Fibroblast of the aortic adventitia (primary cell): ENCODE results near the gene ESR1. TPM values are rescaled to one million over a fixed set of nuclear protein-coding genes. Genes with fewer than 3 reads are reported as not detected.
"Not testable (repeated sequence)": the region's sequence is repeated elsewhere in the genome, so short reads cannot be mapped to it uniquely, and the experiment has no call there.

ENCODE experiments used
- DNase-seq: peaks from one replicate; pipeline ENCODE4 v3.0.0-alpha.2; 2010; ENCODE audit warnings: low read depth
- H3K4me3 ChIP-seq: 2 replicates; pipeline ENCODE4 v1.5.1; 2011; ENCODE audit warnings: low read depth, mild to moderate bottlenecking, control low read depth, low read length, moderate library complexity
- total RNA-seq: library from RNA; depleted of rRNA; stranded (reverse); fragments of >200 nt; gene quantifications from 2 replicates; pipeline ENCODE4 v1.2.3, GENCODE V29; 2012; ENCODE audit warnings: low replicate concordance
- TF ChIP-seq, protein P1 (sequence below): IDR thresholded peaks from 2 replicates; pipeline ENCODE4 v1.5.1; 2011; ENCODE audit warnings: mild to moderate bottlenecking, low read length, control low read depth, inconsistent platforms; ENCODE audit not compliant: insufficient read depth

Gene ESR1
- total RNA-seq, 1 donor = 2.7 TPM

DNA sequence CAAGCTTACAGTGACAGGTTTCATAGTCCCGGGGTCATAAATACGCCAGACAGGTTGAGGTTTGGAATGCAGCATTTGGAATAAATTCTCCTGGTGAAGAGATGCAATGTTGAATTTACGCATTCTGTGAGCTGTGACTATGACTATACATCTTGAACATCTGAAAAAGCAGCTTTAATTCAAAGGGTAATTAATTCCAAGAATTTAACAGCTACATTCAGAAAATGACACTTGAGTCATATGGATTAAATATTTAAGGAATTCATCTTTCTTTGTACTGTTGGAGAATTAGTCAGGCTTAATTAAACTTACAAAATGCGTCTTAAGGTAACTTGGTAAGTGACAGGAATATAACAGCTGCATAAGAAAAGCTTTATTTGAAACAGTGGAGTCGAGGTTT, 74.7 kb downstream of the ESR1 start:
- TF ChIP-seq, protein P1, sequence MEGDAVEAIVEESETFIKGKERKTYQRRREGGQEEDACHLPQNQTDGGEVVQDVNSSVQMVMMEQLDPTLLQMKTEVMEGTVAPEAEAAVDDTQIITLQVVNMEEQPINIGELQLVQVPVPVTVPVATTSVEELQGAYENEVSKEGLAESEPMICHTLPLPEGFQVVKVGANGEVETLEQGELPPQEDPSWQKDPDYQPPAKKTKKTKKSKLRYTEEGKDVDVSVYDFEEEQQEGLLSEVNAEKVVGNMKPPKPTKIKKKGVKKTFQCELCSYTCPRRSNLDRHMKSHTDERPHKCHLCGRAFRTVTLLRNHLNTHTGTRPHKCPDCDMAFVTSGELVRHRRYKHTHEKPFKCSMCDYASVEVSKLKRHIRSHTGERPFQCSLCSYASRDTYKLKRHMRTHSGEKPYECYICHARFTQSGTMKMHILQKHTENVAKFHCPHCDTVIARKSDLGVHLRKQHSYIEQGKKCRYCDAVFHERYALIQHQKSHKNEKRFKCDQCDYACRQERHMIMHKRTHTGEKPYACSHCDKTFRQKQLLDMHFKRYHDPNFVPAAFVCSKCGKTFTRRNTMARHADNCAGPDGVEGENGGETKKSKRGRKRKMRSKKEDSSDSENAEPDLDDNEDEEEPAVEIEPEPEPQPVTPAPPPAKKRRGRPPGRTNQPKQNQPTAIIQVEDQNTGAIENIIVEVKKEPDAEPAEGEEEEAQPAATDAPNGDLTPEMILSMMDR = no peak
- DNase-seq = no peak
- no peak overlapping the region for H3K4me3 ChIP-seq

DNA sequence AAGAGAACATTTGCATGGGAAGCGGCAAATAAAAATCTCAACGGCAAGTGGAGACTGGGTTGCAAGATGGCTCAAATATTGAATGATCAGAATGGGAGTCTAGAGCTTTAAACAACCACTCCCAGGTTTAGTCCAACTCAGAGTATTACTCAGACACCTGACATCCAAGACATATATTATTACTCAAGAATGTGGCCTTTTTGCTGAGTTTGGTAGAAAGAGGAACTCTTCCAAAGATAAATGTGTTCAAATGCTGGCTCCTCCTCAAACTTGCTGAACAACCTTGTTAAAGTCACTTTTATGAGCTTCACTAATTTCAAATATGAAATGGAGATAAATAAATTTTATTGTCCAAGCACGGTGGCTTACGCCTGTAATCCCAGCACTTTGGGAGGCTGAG, 77.8 kb downstream of the ESR1 start:
- no peak overlapping the region for H3K4me3 ChIP-seq
- DNase-seq = no peak
- TF ChIP-seq, protein P1 = no peak

DNA sequence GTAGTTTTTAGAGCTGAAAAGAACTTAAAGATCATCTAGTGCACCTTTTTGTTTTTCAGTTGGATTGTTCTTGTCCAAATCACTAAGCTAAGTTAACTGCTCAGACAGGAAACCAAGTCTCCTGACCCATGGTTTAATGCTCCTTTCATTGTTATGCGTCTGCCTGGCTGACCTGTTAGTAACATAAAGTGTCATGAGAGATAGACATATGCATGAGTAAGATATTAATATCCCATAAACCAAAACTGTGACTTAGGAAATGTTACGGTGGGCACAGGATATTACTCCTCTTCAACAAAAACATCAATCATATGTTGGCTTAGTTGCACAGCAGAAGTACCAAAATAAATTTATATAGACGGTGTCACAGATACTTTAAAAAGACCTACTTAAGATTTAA, 84.0 kb downstream of the ESR1 start:
- no peak for DNase-seq
- TF ChIP-seq, protein P1 = no peak
- no peak overlapping the region for H3K4me3 ChIP-seq

DNA sequence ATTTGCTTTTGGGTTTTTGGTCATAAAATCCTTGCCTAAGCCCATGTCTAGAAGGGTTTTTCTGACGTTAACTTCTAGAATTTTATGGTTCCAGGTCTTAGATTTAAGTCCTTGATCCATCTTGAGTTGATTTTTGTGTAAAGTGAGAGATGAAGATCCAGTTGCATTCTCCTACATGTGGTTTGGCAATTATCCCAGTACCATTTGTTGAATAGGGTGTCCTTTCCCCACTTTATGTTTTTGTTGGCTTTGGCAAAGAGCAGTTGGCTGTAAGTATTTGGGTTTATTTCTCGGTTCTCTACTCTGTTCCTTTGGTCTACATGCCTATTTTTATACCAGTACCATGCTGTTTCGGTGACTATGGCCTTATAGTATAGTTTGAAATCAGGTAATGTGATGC, 86.9 kb downstream of the ESR1 start:
- peak; percentile 73 for DNase-seq

DNA sequence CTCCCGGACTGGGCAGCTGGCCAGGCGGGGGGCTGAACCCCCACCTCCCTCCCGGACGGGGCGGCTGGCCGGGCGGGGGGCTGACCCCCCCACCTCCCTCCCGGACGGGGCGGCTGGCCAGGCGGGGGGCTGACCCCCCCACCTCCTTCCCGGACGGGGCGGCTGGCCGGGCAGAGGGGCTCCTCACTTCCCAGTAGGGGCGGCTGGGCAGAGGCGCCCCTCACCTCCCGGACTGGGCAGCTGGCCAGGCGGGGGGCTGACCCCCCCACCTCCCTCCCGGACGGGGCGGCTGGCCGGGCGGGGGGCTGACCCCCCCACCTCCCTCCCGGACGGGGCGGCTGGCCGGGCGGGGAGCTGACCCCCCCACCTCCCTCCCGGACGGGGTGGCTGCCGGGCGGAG, 91.7 kb downstream of the ESR1 start:
- not testable (repeated sequence) for DNase-seq, H3K4me3 ChIP-seq

More for the DNA sequence above, 86.9 kb downstream of the ESR1 start:
- not testable (repeated sequence) for H3K4me3 ChIP-seq

DNA sequence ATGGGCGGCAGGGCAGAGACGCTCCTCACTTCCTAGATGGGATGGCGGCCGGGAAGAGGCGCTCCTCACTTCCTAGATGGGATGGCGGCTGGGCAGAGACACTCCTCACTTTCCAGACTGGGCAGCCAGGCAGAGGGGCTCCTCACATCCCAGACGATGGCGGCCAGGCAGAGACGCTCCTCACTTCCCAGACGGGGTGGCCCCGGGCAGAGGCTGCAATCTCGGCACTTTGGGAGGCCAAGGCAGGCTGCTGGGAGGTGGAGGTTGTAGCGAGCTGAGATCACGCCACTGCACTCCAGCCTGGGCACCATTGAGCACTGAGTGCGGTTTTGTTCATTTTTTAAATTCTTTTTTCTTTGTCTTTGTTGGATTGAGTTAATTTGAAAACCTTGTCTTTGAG, 92.3 kb downstream of the ESR1 start:
- not testable (repeated sequence) for DNase-seq, H3K4me3 ChIP-seq

DNA sequence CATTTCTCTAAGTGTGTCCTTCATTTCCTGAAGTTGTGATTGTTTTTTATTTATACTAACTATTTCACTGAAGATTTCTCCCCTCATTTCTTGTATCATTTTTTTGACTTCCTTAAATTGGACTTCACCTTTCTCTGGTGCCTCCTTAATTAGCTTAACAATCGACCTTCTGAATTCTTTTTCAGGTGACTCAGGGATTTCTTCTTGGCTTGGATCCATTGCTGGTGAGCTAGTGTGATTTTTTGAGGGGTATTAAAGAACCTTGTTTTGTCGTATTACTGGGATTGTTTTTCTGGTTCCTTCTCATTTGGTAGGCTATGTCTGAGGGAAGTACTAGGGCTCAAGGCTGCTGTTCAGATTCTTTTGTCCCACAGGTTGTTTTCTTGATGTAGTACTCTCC, 92.8 kb downstream of the ESR1 start:
- no peak for DNase-seq

DNA sequence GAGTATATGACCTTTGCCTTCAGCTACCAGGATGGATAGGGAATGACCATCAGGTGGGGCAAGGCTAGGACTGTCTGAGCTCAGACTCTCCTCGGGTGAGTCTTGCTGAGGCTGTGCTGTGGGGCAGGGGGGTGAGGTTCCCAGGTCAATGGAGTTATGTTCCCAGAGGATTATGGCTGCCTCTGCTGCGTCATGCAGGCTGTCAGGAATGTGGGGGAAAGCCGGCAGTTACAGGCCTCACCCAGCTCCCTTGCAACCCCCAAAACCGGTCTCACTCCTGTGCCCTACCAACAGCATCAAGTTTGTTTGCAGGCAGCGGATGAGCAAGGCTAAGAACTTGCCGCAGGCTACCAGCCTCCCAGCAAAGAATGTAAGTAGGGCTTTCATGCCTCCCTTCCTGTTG, 93.5 kb downstream of the ESR1 start:
- DNase-seq = no peak
- TF ChIP-seq, protein P1 = no peak

More for the DNA sequence above, 92.8 kb downstream of the ESR1 start:
- TF ChIP-seq, protein P1 = no peak
- no peak overlapping the region for H3K4me3 ChIP-seq

DNA sequence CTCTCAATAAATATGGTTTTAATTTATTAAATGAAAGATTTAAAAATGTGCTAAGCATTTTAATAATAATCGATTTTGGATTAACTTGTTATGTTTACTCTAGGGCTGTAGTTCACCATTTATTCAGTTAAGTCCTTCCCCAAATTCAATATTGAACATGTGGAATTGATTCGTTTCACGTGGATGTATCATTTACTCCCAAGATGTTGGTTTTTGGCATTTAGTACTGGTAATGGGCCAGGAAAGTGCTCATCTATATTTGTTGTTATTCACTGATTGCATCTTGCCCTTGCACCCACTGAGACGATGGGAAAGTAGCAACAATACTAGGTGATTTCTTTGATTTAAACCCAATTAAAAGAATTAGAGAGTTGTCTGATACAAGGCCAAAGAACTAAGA, 97.1 kb downstream of the ESR1 start:
- DNase-seq = no peak
- TF ChIP-seq, protein P1 = no peak
- no peak overlapping the region for H3K4me3 ChIP-seq

More for the DNA sequence above, 93.5 kb downstream of the ESR1 start:
- no peak overlapping the region for H3K4me3 ChIP-seq
